ENCODE data around the gene FOXP1.
A peak's percentile ranks its signal among the peaks of the same experiment; 100 is the strongest.

The FOXP1 gene

GRCh38 chr3:71372241-71372768, 211.2 kb downstream of the FOXP1 start:
- no peak for DNase-seq (ENCODE audit: low spot score)

DNA sequence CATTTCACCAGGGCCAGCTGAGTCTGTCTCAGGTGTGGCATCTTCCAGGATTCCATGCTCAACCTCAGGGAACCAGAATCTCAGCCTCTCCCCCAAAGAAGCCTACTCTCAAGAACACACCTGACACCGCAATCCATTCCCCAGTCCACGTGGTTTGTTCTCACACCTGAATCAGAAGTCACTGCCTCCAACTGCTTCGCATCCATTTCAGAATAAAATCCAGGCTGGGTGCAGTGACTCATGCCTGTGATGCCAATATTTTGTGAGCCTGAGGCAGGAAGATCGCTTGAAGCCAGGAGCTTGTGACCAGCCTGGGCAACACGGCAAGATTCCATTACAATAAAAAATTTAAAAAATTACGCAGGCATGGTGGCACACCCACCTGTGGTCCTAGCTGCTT, 212.2 kb downstream of the FOXP1 start:
- no peak for DNase-seq (ENCODE audit: low spot score)

GRCh38 chr3:71370467-71370866, 213.1 kb downstream of the FOXP1 start:
- no peak for DNase-seq (ENCODE audit: low spot score)

- no peak for DNase-seq (ENCODE audit: low spot score)
Measured at GRCh38 chr3:71369701-71370391, 213.7 kb downstream of the FOXP1 start.

GRCh38 chr3:71366988-71367604, 216.4 kb downstream of the FOXP1 start:
- no peak for DNase-seq (ENCODE audit: low spot score)

DNA sequence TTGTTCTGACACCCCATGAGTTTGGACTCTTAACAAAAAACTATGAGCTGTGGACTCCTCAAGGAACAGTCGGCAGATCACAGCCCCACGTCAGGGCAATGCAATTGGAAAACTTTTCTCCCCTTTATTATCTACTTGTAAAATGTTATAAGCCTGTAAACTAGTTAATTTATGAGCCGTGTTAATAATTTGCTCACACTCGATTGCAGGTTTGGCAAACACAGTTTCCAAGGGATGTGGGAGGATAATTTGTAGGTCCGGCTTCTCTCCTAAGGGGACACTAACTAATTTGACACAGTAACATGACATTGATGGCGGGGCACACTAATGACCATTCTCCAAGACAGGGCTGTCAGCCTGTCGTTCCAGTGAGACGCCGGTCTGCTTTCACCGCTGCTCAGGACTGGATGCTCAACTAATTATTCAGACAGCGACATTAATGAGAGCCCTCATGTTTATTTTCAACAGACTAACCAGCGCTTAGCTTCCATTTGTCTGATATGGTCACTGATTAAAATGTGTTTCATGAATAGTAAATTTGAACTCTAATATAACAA, 222.1 kb downstream of the FOXP1 start:
- DNase-seq (ENCODE audit: low spot score) = no peak

- peak; percentile 32 for DNase-seq (ENCODE audit: low spot score)
Measured at GRCh38 chr3:71360764-71361163, 222.8 kb downstream of the FOXP1 start.

DNA sequence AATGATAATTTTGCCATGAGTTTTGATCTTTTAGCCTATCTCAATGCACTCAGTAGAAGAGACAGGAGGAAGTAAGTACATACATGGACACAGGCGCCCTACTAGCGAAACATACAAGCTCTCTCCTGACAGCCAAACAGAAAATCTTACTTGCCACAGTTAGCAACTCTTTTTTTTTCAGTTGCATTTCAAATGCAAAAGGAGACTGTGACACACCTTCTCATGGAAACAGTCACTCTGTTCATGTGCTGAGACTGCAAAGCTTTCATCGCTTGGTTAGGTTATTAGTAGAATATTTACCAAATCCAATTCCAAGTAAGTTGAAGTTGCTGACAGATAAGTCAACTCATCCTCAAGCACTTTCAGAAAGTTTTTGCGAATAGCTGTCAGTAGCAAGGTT, 223.3 kb downstream of the FOXP1 start:
- peak; percentile 31 for DNase-seq (ENCODE audit: low spot score)

- DNase-seq (ENCODE audit: low spot score) = no peak
Measured at GRCh38 chr3:71358243-71358642, 225.3 kb downstream of the FOXP1 start.

DNA sequence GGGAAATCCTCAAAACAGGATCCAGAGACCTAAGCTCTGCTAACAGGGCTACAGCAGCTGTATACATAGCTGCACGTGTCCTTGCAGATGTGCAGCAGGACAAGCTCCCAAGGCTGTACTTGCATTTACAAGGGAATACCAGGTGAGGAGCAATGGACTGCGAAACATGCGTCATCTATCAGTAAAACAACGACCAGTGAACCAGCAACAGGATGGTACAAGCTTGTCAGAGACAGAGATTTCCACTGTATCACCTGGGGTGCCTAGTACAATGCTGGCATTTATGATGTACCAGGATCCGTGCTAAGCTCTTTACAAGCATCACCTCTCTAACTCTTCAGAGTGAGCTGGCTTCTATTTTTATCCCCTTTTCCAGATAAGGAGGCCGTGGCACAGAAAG, 227.3 kb downstream of the FOXP1 start:
- DNase-seq (ENCODE audit: low spot score) = no peak

- DNase-seq (ENCODE audit: low spot score) = no peak
Measured at GRCh38 chr3:71355862-71356261, 227.7 kb downstream of the FOXP1 start.

DNA sequence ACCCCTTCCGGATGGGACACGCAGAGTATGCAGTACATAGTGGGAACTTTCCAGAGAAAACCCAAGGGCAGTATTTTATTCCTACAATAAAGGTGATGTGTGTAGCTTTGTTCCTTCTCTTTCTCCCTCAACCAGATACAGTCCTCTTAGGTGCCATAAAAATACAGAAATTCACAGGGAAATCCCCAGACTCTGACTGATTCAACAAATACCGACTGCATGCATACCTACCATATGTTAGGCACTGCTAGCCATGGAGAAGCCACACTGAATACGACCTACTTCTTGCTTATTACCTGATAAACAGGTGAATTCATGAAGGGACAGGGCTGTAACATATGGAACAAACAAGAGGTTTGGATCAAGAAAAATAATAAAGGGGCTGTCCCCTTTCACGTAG, 228.5 kb downstream of the FOXP1 start:
- no peak for DNase-seq (ENCODE audit: low spot score)

DNA sequence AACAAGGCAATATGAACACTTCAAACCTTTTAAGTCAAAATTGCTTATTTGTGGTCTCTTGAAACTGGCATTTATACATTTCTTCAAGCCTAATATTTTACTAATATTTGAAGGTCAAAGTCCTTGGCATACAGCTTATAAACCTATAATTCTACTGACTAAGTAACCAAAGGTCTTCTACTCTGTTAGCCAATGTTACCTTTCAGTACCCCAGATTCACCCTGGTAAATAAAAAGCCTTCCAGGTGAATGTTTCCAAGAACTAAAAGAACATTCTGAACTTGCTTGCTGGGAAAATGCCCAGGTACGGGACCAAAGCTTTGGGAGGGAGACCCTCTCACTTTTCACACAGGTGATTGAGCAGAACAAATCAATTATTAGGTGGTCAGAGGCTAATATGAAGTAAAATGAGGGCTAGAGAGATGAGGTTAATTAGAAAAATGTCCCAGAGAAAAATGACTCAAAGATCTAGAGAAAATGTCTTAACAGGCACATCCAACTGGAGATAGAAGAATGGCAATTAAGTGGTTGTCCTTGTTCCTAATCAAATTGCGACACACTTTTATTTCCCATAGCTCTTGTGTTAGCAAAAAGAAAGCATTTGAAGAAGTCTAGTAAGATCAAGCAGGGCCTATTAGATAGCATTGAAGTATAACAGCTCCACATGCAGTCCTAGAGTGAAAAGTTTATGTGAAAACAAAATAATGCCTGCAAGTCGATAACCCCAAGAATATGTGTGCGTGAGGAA, 232.0 kb downstream of the FOXP1 start:
- DNase-seq (ENCODE audit: low spot score) = no peak

GRCh38 chr3:71350998-71351397, 232.5 kb downstream of the FOXP1 start:
- no peak for DNase-seq (ENCODE audit: low spot score)

DNA sequence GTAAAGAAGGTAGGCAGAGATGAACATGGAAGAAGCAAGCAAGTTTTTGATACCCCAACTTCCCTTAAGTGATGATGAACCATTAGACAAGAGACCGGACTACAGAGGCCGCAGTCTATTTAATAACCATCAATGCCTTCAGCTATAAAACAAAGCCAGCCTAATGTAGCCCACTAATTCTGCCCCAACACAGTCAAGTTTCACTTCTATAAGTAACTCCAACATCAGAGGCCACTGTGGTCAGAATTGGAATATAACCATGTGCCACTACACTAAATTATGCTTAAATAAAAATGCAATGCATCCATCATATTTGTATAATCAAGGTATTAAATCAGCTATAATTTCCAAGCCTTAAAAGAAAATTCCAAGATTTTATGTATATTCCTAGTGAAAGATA, 234.7 kb downstream of the FOXP1 start:
- DNase-seq (ENCODE audit: low spot score) = no peak

- DNase-seq (ENCODE audit: low spot score) = no peak
Measured at GRCh38 chr3:71348001-71348632, 235.4 kb downstream of the FOXP1 start.

GRCh38 chr3:71346061-71346460, 237.5 kb downstream of the FOXP1 start:
- DNase-seq (ENCODE audit: low spot score) = no peak

GRCh38 chr3:71345429-71346040, 238.0 kb downstream of the FOXP1 start:
- DNase-seq (ENCODE audit: low spot score) = no peak

- no peak for DNase-seq (ENCODE audit: low spot score)
Measured at GRCh38 chr3:71341721-71342120, 241.8 kb downstream of the FOXP1 start.

DNA sequence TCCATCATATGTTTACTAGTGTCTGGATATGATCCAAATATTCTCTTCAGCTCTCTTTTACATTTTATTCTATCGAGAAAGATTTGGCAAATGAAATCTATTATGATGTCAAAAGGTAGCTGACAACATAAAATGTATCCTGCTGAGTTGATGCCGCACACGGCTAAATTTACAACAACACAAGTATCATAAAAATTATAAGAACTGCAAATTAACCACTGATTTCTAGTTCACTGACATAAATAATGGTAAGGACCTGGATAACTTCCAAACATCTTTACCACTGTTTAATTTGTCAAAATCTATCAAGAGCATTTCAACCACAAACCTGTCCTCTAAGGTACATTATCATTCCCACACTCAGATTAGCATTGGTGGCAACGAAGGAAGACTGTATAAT, 244.5 kb downstream of the FOXP1 start:
- DNase-seq (ENCODE audit: low spot score) = no peak

DNA sequence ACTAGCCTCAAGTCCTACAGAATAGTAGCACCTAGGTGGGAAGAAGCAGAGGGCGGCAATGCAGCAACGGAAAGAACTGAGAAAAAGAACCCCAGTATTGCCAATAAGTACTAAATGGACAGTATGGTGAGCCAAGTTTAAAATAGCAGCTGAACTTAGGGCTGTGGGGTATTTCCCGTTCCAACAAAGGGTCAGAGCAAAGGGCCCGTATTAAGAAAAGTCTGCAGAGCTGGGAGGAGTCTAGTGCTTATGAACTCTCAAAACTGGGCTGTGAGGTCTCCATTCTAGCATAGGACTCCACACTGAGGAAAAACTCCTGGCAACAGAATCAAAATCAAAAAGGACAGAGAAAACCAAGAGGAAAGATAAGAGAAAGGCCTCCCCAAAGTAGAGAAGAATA, 250.7 kb downstream of the FOXP1 start:
- DNase-seq (ENCODE audit: low spot score) = no peak

DNA sequence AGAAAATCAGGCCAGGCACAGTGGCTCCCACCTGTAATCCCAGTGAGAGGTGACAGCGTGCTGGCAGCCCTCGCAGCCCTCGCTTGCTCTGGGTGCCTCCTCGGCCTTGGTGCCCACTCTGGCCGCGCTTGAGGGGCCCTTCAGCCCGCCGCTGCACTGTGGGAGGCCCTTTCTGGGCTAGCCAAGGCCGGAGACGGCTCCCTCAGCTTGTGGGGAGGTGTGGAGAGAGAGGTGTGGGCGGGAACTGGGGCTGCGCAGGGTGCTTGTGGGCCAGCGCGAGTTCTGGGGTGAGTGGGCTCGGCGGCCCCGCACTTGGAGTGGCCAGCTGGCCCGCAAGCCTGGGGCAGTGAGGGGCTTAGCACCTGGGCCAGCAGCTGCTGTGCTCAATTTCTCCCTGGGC, 252.6 kb downstream of the FOXP1 start:
- DNase-seq (ENCODE audit: low spot score) = no peak

Measured in CD4-positive, alpha-beta T cell treated with Interleukin-15 for 4 hours (primary cell).